OCI-LY3 (cell line): ENCODE results near the gene MOSPD3.

ENCODE experiments used
- H2AFZ ChIP-seq: fragments of 200-600, 300-600 bp; shearing (Covaris generic); 2 replicates; pipeline ENCODE4 v1.6.0; 2014; ENCODE audit warnings: antibody characterized with exemption, low read depth, low read length
- H3K27ac ChIP-seq: fragments of 200-600, 300-600 bp; sonication (generic); 2 replicates; pipeline ENCODE4 v1.5.1; 2014; ENCODE audit warnings: mild to moderate bottlenecking, low read length, moderate library complexity, mixed read lengths
- H3K27me3 ChIP-seq: fragments of 200-600, 300-600 bp; sonication (generic); 2 replicates; pipeline ENCODE4 v1.6.1; 2014; ENCODE audit warnings: low read depth, low read length, mixed read lengths
- H3K36me3 ChIP-seq: fragments of 200-600, 300-600 bp; sonication (generic); replicated peaks from 2 replicates; pipeline ENCODE3; 2014; ENCODE audit warnings: low read depth, low read length, mixed read lengths
- H3K4me1 ChIP-seq: fragments of 300-600, 200-600 bp; sonication (generic); 2 replicates; pipeline ENCODE4 v1.6.1; 2014; ENCODE audit warnings: low read length, mixed read lengths
- H3K4me2 ChIP-seq: fragments of 200-600, 300-600 bp; sonication (generic); 2 replicates; pipeline ENCODE4 v1.6.1; 2014; ENCODE audit warnings: low read length, mixed read lengths
- H3K4me3 ChIP-seq: fragments of 300-600, 200-600 bp; sonication (generic); 2 replicates; pipeline ENCODE4 v1.5.1; 2014; ENCODE audit warnings: antibody characterized with exemption, mild to moderate bottlenecking, low read length, moderate library complexity
- H3K79me2 ChIP-seq: fragments of 300-600, 200-600 bp; shearing (Covaris generic); 2 replicates; pipeline ENCODE4 v1.6.1; 2014; ENCODE audit warnings: mild to moderate bottlenecking, low read length, mixed read lengths
- H3K9ac ChIP-seq: fragments of 300-600, 200-600 bp; shearing (Covaris generic); 2 replicates; pipeline ENCODE4 v1.6.0; 2014; ENCODE audit warnings: mild to moderate bottlenecking, low read length, moderate library complexity
- H3K9me3 ChIP-seq: fragments of 200-600, 300-600 bp; shearing (Covaris generic); 2 replicates; pipeline ENCODE4 v1.6.1; 2014; ENCODE audit warnings: low read length, mixed read lengths; ENCODE audit not compliant: insufficient read depth
- H4K20me1 ChIP-seq: fragments of 200-600, 300-600 bp; sonication (generic); 2 replicates; pipeline ENCODE4 v1.6.1; 2016; ENCODE audit warnings: low read length, mixed read lengths; ENCODE audit not compliant: insufficient read depth
- EZH2phosphoT487 ChIP-seq: fragments of 200-600 bp; shearing (Covaris generic); IDR thresholded peaks from 2 replicates; pipeline ENCODE4 v1.6.1; 2018; ENCODE audit warnings: antibody characterized with exemption, mixed run types, low read depth
- TF ChIP-seq, protein P1 (sequence below): fragments of 200-600, 300-600 bp; sonication (generic); IDR thresholded peaks from 2 replicates; pipeline ENCODE4 v1.5.1; 2014; ENCODE audit warnings: antibody characterized with exemption, low read length, low read depth

Gene MOSPD3

DNA sequence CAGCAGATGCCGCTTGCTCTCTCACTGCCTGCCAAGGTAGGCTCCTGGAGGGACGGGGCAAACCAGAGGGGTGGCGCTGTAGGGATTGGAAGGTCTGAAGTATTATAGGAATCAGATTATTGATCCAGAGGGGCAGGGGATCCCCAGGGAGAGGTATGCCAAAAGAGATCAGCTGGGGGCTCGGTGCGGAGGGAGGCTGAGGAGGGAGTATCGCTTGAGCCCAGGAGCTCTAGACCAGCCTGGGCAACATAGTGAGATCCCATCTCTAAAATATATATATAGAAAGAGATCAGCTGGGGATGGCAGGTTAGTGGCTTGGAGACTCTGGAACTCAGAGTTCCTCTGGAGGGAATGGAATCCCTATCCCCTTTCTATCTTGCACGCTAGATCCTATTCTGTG, 17.2 kb upstream of the MOSPD3 start:
- no peaks in the 10 kb centered on the region for H3K36me3 ChIP-seq
- no peak overlapping the region for H3K27ac ChIP-seq
- no peaks in the 10 kb centered on the region for H3K4me1 ChIP-seq
- no peaks in the 10 kb centered on the region for H3K27me3 ChIP-seq
- TF ChIP-seq, protein P1, sequence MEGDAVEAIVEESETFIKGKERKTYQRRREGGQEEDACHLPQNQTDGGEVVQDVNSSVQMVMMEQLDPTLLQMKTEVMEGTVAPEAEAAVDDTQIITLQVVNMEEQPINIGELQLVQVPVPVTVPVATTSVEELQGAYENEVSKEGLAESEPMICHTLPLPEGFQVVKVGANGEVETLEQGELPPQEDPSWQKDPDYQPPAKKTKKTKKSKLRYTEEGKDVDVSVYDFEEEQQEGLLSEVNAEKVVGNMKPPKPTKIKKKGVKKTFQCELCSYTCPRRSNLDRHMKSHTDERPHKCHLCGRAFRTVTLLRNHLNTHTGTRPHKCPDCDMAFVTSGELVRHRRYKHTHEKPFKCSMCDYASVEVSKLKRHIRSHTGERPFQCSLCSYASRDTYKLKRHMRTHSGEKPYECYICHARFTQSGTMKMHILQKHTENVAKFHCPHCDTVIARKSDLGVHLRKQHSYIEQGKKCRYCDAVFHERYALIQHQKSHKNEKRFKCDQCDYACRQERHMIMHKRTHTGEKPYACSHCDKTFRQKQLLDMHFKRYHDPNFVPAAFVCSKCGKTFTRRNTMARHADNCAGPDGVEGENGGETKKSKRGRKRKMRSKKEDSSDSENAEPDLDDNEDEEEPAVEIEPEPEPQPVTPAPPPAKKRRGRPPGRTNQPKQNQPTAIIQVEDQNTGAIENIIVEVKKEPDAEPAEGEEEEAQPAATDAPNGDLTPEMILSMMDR, result no peak
- TF ChIP-seq EZH2phosphoT487, result no peak
- H3K4me2 ChIP-seq, result no peak overlapping the region
- H3K9me3 ChIP-seq, result no peaks in the 10 kb centered on the region
- no peaks in the 10 kb centered on the region for H4K20me1 ChIP-seq
- no peak overlapping the region for H3K9ac ChIP-seq
- no peaks in the 10 kb centered on the region for H3K79me2 ChIP-seq
- H3K4me3 ChIP-seq, result no peak overlapping the region
- H2AFZ ChIP-seq, result no peak overlapping the region

DNA sequence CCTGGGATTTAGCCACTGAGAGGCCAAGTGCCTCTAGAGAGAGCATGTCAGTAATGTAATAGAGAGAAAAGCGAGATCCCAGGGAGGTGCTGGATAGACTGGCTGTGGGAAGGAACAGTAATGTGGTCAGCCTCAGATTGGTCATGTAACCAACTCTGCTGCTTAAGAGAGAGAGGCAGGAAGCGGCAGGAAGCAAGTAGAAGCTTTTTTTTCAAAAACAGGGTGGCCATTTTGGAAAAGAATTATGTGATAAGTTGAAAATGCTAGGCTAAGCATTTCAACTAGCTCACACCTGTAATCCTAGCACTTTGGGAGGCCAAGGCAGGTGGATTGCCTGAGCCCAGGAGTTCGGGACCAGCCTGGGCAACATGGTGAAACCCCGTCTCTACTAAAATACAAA, 13.9 kb upstream of the MOSPD3 start:
- Histone ChIP-seq H3K4me1 (no peaks in the 10 kb centered on the region), H3K27ac (no peak overlapping the region), H3K4me2 (no peak overlapping the region), H4K20me1 (no peaks in the 10 kb centered on the region), H2AFZ (no peak overlapping the region), H3K9me3 (no peaks in the 10 kb centered on the region), H3K79me2 (no peaks in the 10 kb centered on the region), H3K9ac (no peak overlapping the region), H3K27me3 (no peaks in the 10 kb centered on the region), H3K4me3 (no peak overlapping the region), H3K36me3 (no peaks in the 10 kb centered on the region)
- TF ChIP-seq, protein P1, result no peak
- TF ChIP-seq EZH2phosphoT487, result no peak

DNA sequence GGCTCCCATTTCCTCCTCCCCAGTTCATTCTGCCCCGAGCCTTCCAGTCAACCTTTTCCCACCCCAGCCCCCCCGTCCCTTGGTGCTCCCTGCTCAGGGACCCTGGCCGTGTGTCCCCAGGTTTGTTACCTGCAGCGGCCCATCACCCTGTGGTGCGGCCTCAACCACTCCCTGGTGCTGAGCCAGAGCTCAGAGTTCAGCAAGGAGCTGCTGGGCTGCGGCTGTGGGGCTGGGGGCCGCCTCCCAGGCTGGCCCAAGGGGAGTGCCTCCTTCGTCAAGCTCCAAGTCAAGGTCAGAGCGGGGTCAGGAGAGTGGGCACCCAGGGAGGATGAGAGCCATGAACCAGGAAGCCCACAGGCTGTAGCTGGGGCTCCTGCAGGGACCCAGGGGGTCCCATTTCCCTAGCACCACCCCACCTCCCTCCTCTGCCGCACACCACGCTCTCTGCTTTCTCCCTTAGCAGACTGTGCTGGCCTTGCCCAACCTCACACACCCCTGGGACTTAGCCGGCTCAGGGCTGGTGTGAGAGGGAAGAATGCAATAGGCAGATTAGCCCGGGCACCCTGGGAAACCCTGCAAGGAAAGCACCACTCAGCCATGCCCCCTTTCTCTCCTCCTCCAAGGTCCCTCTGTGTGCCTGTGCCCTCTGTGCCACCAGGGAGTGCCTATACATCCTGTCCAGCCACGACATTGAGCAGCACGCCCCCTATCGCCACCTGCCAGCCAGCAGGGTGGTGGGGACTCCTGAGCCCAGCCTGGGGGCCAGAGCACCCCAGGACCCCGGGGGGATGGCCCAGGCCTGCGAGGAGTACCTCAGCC, 12.2 kb upstream of the MOSPD3 start:
- Histone ChIP-seq H3K36me3 (no peaks in the 10 kb centered on the region), H3K4me1 (peaks cover 5% of the 10 kb centered on the region; the same call in 1 of the 2 replicates), H3K79me2 (no peaks in the 10 kb centered on the region), H3K27ac (no peak overlapping the region), H4K20me1 (no peaks in the 10 kb centered on the region), H2AFZ (no peak overlapping the region), H3K9me3 (no peaks in the 10 kb centered on the region), H3K4me3 (no peak overlapping the region), H3K9ac (no peak overlapping the region), H3K4me2 (no peak overlapping the region), H3K27me3 (no peaks in the 10 kb centered on the region)
- TF ChIP-seq, protein P1, result peak; percentile 55
- no peak for TF ChIP-seq EZH2phosphoT487

DNA sequence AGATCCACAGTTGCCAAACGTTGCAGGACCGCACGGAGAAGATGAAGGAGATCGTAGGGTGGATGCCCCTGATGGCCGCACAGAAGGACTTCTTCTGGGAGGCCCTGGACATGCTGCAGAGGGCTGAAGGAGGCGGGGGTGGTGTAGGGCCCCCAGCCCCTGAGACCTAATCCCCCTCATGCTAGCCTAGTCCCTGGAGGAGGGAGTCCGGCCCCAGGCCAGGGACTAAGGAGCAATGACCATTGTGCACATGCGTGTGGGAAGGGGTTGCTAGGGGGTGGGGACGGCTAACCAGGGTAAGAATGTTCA, 11.7 kb upstream of the MOSPD3 start:
- no peak overlapping the region for H3K4me2 ChIP-seq
- H3K79me2 ChIP-seq, result no peaks in the 10 kb centered on the region
- H3K4me3 ChIP-seq, result no peak overlapping the region
- TF ChIP-seq, protein P1, result no peak
- TF ChIP-seq EZH2phosphoT487, result no peak
- H4K20me1 ChIP-seq, result no peaks in the 10 kb centered on the region
- H3K27me3 ChIP-seq, result no peaks in the 10 kb centered on the region
- no peak overlapping the region for H3K27ac ChIP-seq
- peaks cover 7% of the 10 kb centered on the region; the same call in 1 of the 2 replicates for H3K4me1 ChIP-seq
- no peak overlapping the region for H3K9ac ChIP-seq
- no peaks in the 10 kb centered on the region for H3K9me3 ChIP-seq
- no peak overlapping the region for H2AFZ ChIP-seq
- no peaks in the 10 kb centered on the region for H3K36me3 ChIP-seq
